Stimulated activated CD8-positive, alpha-beta memory T cell treated with anti-CD3 and anti-CD28 coated beads, Interleukin-15, amount 100 ng/mL, for 48 hours (primary cell): ENCODE data around the gene CCDC154.
"Not testable (repeated sequence)": the region's sequence is repeated elsewhere in the genome, so short reads cannot be mapped to it uniquely, and the experiment has no call there.

ENCODE experiments used
- DNase-seq, 2 donors: peaks; one replicate each; pipeline ENCODE4 v3.0.0-alpha.2; 2020; ENCODE audit warnings: low read depth in 2 of 2

Gene CCDC154

DNA sequence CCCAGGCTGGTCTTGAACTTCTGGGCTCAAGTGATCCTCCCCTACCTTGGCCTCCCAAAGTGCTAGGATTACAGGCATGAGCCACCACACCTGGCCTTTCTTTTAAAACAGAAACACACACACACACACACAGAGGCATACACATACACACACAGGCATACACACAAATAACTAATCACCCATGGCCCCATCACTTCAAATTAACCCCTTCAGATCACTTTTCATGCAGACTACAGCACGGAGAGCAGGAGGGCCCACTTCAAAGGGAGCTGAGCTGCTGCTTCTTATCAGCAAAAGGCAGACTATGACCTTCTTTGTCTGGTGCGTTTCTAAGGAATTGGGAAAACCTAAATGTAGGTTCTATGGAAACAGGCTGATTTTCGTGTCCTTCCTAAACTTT lies 28.6 kb upstream of the CCDC154 start:
- no peak for DNase-seq

DNA sequence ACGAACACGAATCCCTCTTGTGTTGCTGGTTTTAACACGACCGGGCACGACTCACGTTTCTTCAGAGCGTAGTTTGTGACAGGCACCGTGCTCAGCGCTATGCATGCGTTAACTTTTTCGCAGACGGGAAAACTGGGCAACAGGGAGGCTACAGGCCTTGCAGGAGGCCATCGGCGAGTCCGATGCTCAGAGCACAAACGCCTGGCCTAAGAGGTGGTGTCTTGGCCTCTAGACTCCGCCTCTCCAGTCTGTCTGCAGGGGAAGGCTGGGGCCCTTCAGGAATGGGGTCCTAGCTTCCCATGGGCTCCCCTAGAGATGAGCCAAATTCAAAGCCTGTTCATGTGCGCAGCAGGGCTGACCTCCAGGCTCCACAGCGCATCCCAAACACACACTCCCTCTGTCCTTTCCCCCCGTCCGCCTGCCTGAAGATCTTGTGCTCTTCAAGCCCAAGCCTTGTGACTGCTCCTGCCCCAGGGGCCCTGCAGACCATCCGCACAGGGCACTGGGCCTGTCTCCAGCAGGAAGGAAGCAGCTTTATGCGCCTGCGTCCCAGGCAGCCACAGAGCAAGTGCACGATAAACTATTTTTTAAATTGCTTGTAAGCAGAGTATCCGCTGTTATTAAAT lies 27.3 kb upstream of the CCDC154 start:
- no peak for DNase-seq

DNA sequence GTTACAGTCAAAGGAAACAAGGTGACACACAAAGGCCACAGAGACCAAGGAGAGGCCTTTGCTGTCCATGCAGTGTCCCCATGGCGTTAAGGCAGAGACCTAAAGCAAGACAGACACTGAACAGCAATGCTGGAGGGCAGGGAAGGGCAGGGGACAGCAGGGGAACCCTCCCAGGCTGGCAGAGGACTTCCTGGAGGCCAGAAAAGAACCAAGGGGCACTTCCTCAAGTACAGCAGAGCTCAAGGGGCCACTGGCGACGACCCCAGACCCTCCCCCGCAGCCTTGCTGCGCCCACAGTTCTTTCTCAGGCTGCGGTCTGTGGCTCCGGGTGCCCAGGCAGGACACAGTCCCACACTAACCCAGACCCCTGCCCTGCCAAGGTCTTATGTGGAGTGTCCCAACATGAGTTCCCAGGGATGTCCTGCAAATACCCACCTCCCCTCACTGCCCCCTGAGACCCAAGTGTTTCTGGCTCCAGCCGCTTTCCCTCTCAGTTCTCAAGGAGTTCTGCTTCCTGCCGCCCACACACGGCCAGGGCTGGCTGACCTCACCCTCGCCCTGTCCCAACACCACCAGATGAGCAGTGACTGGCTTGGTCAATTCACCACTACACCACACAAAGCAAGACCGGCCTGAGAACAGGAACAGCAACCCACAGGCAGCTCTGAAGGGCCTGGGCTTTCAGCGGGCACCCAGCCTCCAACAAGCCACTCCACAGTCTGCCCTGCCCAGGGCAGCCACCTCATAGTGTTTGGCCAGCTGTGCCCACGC lies 26.3 kb upstream of the CCDC154 start:
- DNase-seq: no peak

DNA sequence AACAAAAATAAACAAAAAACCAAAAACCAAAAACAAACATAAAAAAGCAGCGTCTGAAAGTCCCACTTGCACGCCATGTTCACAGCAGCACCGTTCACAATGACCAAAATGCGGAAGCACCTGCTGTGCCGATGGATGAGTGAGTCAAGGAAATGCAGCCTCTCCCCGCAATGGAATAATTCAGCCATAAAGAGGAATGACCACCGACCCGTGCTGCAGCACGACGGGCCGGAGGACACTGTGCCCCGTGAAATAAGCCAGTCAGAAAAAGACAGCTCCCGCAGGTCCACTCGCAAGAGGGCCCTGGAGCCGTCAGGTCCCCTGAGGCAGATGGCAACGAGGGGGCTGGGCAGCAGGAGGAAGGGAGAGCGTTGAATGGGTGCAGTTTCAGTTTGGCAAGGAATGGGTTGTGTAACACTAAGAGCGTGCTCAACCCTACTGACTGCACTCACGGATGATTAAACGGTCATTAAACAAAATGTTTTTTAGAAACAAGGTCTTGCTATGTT lies 25.4 kb upstream of the CCDC154 start:
- no peak for DNase-seq

DNA sequence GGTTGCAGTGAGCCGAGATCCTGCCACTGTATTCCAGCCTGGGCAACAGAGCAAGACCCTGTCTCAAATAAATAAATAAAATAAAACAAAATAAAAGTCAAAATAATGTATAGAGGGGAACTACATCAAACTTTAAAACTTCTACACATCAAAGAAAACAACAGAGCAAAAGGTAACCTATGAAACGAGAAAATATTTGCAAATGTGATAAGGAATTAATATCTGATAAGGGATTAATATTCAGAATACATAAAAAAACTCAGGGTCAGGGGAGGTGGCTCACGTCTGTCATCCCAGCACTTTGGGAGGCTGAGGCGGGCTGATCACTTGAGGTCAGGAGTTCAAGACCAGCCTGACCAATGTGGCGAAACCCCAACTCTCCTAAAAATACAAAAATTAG lies 24.8 kb upstream of the CCDC154 start:
- not testable (repeated sequence) for DNase-seq

DNA sequence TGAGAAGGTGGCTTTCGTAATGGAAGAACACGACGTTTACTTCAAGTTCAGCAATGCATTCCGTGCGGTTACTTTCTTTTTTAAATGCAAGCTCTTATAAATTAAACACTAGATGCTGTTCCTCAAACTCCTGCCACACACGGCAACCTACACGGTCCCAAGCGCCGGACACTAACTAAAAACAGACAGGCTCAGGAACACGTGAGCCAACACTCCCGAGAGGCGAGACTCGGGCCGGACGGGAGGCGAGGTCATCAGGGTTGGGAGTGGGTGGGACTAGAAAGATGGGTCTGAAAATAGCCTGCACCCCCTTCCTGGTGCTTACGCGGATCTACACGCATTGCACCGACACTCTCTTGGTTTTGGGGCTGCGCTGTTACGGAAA lies 24.1 kb upstream of the CCDC154 start:
- no peak for DNase-seq

DNA sequence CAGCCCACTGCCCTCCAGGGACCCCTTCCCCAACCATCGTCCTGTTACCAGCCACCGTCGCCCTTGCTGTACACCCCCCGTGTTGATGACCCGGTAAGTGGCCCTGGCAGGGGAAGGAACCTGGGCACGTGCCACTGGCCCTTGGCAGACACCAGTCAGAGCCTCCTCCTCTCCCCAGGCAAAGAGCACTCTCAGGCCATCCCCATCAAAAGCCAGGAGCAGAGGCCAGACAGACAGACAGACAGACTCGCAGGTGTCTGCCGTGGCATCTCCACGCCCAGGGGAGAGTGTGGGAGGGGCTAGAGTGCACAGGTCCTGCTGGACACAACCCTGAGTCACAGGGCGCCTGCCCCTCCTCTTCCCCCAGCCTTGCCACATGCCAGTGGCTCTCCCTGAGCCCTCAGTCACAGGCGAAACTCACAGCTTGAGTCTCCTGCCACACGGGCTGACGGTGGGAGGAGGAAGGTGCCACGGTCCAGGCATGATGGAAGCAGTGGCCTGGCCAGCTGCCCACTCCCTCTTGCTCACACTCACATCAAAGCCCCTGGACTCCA lies 22.7 kb upstream of the CCDC154 start:
- no peak for DNase-seq

DNA sequence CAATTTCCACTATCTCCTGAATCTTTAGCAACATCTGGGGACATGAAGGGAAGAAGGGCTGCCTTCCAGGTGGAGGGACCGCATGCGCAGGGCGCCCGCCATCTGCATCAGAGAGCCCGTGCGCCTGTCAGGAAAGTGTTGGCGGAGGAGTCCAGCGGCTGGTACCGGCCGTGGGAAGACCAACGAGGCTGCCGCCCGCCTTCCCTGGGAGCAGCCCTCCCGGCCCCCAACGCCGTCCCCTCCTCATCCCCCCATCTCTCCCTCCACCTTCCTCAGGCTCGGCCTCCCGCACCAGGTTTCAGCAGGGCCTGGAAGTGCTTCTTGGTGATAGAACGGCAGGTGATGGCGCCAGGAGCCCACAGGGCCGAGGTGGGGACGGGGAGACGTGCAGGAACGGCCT lies 21.7 kb upstream of the CCDC154 start:
- no peak for DNase-seq

DNA sequence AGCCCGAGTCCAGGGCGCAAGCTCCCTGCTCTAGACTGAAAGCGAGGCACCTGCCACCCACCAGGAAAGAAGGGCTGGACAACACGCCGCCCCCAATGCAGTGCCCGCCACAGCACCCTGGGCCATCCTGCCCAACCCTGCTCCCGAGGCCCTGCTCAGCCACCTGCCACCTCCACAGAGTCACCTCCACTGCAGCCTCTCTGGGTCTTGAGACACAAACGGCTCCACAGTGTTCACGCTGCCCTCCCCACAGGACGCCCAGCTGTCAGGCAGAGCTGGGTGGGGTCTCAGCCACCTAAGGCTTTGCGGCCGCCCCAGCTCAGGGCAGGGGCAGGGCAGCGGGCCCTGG lies 21.2 kb upstream of the CCDC154 start:
- DNase-seq: no peak

DNA sequence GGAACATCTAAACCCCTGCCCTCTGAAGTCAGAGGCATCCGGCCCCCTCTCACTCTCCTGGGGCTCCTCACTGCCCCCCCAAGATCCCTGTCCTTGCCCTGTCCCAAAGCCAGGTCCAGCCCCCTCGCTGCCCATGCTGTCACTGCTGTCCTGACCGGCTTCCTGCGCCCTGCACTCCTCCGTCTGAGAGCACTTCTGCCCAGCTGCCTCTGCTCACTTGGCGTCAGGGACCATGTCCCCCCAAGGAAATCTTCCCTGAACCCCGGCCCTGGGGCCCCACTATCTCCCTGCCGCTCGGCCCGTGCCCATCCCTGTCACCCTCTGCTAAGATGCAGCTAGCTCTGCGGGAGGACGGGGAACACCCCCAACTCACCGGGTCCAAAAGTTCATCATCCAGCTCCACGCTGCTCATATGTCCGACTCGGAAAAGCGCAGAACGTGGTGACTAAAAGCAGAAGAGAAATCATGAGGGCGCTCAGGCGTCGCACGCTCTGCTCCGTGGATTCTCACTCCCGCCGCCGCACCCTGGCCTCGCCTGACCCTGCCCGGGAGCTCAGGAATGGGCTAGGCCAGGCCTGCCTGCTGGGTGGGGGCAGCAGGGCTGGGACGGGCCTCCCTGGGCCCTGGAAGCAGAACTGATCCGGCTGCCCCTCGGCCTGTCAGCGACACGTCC lies 20.7 kb upstream of the CCDC154 start:
- DNase-seq: no peak

DNA sequence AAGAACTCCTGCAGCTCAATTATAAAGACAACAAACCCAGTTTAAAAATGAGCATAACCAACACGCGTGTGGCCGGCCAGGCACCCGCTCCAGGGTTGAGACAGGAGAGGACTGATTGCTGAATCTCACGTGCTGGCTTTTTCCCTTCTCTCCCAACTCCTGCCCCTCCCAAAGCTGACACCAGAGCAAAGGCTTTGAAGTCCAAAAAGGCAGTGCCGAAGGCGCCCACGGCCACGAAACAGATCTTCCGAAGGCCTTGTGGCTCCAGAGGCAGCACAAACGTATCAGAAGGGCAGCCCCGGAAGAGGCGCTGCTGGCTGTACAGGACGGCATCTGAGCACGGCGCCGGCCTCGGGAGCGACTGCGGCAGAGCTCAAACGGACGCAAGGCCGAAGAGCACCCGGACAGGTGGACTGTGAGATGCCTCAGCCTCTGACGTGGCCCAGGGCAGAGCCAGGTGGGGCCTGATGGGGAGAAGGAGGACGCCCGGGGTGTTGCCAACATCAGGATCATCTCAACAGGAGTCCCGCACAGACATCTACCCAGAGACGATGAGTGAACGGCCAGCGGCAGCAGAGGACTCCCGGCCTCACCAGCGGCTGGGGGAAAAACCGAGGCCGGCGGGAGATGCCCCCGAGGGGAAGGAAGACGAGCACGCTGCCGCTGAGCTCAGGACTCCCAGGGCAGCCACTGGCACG lies 20.0 kb upstream of the CCDC154 start:
- DNase-seq: no peak

DNA sequence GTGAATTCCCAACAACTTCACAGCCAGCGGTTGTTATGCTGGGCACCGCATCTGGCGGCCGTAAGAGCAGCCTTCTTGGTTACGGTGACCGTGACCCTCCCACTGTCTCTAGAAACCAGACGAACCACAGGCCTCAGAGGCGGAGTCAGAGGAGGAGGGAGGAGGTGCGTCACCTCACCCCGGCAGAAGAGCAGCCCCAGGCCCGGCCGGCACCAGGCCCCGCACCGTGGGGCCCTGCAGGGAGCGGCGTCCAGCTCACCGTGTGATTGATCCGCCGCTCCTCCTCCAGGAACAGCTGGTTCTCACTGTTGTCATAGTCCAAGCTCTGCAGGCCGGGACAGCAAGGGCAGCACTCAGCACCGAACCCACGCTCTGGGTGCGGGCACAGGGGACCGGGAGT lies 16.8 kb upstream of the CCDC154 start:
- DNase-seq: no peak

DNA sequence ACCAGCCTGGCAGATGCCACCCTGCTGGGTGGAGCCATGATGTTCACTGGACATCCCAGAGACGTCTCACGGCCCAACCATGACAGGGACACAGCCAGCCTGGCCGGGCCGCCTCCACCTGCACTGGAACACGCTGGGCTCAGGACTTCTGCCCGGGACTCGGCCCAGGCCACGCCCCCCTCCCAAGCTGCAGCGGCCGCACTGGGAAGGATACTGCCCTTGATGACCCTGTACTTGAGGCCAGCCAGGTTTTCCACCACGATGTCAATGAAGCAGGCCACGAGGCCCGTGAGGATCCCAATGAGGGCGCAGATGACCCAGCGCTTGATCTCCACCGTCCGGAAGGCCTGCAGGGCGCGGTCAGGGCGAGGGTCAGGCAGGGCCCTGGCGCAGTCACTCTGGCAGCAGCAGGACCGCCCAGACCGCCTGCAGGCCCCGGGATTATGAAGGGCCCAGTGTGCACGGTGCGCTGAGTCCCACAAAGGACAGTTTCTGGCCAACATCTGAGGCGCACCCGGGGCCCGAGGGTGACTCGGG lies 16.3 kb upstream of the CCDC154 start:
- no peak for DNase-seq

DNA sequence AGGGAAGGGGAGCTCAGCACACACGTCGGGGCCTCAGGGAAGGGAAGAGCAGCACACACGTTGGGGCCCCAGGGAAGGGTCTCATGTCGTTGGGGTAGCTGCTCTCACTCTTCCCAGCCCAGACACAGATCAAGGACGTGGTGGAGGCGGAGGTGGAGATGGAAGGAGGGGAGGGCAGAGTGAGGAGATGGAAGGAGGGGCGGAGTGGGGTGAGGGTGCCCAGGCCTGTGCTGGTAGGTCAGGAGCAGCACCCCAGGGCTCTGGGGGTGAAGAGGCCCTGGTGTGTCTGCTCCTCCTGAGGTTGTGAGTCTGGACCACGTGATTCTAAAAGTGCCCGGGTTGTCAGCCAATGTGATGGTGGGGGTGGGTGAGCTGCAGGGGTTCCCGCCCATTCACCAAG lies 15.6 kb upstream of the CCDC154 start:
- DNase-seq: no peak

DNA sequence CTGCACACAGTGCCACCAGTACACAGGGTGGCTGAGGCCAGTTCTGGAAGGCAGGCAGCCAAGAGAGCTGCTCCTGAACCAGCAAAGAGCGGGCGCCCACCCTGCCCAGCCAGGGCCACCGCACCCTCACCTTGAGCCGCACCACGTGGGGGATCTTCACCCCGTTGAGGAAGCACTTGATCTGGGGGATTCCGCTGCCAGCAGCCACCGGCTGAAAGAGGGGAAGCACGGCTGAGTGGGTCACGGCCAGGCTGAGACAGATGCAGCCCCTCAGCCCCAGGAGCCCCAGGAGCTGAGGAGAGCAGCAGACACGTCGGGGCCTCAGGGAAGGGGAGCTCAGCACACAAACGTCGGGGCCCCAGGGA lies 14.6 kb upstream of the CCDC154 start:
- no peak for DNase-seq

DNA sequence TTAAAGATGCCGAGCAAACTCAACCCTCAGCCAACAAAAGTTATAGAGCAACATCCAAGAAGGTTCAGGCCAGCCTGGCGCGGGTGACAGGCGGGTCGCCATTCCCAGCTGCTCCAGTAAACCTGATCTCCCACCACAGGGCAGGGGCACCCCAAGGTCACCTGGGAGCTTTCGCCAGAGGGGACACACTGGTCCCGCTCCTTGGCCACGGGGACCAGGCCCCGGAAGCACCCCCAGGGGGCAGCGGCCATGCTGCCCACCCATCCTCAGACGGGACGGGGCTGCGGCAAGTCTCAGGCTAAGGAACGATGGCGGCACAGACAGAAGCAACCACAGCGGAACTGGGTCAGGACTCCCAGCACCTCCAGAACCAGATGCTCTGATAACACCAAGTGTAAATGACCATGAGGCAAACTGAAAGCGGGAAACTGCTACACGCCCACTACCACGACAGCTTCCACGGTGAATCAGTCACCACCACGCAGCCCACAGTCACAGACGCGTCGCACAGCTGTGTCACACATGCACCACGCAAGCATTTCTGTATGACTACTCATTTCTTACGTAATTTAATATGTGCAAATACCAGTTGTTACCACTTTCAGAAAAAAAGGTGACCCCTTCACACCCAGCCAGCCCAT lies 14.1 kb upstream of the CCDC154 start:
- DNase-seq: peak; percentile 20 to 45

DNA sequence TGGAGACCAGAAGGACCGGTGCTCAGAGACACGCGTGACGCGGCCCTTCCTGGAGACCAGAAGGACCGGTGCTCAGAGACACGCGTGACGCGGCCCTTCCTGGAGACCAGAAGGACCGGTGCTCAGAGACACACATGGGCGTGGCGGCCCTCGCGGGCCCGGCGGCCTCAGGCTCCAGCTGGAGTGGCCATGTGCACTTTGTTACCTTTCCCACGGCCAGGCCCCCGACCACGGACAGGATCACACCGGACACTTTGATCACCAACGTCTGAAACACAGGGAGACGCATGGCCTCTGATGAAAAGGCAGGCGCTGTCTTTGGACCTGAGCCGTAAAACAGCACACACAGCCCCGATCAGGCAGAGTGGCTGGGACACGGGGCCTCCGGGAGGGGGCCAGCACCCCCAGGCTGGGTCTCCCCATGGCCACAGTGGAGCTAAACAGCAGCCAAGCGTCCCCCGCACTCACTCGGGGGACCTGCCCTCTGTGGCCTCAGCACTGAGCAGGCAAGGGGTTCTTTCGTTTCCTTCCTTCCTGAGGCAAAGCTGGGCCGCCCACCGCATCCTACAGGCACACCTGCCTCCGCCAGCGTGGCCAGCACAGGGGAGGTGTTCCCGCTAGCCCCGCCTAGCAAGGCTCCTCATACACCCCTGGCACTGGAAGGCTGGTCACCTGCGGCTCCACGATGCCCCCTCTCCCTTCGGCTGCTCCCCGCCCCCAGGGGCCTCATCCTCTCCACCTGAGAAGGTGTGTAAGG lies 13.3 kb upstream of the CCDC154 start:
- no peak for DNase-seq

DNA sequence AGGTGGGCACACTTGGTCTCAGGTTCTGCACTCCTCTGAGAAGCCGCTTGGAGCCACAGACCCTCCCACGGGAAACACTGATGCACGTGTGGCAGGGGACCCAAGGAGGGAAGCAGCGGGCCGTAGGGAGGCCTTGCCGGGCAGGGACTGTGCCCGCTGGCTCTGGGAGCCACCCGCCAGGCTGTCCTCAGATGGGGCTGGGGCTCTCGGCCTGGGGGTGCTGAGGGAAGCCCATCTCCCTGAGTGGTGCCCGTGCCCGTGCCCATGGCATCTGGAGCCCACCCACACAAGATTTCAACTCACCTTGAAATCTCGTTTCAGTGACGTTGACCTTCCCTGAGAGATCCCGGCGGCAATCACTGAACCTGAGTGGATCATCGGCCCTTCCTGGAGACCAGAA lies 12.6 kb upstream of the CCDC154 start:
- no peak for DNase-seq

DNA sequence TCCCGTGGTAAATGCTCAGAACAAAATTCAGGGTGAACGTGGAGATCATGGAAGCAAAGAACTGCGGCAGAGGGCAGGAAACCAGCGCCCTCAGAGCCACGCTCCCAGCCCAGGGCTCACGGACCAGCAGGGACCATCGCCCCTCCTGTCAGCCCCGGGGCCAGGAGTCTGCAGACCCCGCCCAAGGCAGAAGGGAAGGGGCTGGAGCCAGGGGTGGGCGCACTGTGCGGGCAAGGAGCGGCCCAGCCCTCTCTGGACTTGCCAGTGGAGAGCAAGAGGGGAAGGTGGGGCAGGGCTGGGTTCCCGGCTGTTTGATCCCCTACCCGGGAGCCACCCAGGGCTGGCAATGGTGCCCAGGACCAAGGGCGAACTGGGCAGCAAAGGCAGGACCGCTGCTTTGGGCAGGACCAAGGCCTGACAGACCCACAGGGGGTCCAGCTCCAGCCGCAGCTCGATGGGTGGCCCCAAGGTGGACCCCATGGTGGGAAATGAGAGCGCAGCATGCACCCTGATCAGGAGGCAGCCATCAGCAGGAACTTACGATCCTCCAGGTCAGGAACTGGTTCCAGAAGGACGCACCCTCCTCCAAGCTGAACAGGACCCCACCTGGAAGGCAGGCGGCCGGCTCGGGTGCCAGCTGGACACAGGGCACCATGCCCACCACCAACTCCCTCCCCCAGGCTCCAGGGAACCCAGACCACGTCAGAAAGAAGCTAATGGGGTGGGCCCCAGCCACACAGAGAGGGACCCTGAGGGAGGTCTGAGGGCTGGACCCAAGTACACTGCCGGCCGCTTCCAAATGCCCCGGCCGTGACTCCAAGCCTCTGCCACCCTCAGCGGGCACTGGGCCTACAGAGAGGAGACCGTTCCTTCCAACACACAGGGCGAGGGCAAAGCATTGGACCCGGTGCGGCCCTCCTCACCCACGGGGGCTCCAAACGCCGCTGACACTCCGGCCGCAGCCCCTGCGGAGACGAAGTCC lies 11.1 kb upstream of the CCDC154 start:
- DNase-seq: no peak

DNA sequence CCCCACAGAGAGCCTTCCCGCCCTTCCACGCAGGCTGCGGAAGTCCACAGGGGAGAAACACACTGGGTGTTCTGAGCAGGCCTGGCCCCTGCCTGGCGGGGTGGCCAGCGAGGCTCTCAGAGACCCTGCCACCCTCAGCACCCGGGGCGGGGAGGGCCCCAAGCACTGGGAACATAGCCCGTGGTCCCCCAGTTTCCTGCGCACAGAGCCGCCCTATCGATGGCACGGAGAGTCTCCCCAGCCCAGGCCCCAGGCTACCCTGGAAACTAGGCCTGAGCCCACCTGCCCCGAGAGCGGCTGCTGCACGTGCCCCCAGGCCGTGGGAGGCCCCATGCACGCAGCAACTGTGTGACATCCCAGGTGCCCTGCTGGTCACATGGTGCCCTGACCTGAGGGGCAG lies 10.2 kb upstream of the CCDC154 start:
- DNase-seq: no peak
